ENCODE data around the gene MRPS31.

Gene MRPS31

DNA sequence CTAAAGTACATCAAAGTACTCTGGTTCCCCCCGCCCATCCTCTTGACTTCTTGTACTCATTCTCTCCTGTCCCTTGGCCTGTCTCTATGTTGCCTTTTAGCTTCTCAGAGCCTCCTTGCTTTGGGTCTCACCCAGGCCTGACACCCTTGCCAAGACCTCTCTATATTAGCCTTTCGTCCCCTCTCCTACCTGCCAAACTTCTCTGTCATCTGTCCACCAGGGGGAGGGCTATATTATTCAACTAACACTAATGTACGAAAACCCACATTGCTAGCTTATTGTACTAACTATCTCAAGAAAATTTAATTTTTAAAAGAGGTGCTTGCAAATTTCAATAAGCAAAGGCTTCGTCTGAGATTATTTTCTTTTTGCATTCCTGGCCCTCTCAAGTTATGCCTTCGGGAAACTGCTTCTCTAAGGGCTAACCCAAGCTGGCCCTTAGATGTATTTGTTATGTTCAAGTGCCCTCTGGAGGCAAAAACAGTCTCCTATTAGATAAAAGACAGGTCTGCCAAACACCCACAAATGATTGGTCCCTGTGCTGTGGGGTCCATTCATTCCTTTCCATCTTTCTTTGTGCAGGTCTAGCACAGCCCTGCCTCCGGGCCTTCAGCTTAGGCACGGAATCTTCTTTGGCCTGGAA is 6.3 kb upstream of the MRPS31 start:
- TF ChIP-seq, protein P1, sequence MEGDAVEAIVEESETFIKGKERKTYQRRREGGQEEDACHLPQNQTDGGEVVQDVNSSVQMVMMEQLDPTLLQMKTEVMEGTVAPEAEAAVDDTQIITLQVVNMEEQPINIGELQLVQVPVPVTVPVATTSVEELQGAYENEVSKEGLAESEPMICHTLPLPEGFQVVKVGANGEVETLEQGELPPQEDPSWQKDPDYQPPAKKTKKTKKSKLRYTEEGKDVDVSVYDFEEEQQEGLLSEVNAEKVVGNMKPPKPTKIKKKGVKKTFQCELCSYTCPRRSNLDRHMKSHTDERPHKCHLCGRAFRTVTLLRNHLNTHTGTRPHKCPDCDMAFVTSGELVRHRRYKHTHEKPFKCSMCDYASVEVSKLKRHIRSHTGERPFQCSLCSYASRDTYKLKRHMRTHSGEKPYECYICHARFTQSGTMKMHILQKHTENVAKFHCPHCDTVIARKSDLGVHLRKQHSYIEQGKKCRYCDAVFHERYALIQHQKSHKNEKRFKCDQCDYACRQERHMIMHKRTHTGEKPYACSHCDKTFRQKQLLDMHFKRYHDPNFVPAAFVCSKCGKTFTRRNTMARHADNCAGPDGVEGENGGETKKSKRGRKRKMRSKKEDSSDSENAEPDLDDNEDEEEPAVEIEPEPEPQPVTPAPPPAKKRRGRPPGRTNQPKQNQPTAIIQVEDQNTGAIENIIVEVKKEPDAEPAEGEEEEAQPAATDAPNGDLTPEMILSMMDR (IDR thresholded peaks at IDR 0.05), result peak; percentile 58

DNA sequence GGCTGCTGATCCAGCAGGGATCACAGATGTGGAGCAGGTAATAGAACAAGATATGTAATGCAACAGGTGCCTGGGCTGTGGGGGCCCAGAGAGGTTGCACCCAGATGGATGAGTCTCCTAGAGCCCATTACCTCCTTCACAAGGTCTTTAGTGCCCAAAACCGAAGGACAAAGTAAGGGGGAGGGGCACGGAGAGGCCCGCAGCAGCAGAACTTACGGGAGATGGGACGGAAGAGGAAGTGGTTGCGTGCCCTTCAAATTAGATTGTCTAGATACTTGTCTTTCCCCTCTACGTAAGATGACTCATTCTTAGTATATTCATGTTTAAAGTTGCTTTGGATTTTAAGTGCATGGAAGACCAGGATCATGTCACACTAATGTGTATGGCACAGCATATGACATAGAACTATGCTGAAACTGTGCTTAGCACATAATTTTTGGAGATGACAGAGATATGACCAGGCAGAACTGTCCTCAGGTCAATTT is 5.7 kb upstream of the MRPS31 start:
- TF ChIP-seq, protein P1 (IDR thresholded peaks at IDR 0.05), result no peak

DNA sequence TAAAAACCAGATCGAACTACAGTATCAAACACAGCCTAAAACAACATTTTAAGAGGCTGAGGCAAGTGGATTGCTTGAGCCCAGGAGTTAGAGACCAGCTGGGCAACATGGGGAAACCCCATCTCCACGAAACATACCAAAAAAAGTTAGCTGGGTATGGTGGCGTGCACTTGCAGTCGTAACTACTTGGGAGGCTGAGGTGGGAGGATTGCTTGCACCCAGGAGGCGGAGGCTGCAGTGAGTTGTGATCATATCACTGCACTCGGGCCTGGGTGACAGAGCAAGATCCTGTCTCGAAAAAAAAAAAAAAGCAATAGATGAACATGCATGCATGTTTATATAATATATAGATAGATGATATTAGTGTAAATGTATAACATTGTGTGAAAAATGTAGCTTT is 5.2 kb upstream of the MRPS31 start:
- TF ChIP-seq, protein P1 (IDR thresholded peaks at IDR 0.05), result no peak

DNA sequence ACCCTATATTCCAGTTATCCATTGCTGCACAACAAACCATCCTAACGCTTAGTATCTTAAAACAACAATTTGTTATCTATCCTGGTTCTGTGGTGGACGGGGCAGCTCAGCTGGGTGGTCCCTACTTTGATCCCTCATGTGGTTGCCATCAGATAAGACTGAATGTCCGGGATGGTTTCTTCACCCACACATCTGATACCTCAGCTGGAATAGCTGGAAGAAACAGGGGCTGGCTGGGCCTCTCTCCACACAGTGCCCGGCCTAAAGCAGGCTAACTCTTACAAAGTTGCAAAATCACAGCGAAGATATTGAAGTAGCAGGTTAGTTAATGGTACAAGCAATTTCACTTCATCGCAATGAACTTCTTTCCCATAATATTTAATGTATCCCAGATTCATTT is 3.7 kb upstream of the MRPS31 start:
- TF ChIP-seq, protein P1 (IDR thresholded peaks at IDR 0.05), result no peak

DNA sequence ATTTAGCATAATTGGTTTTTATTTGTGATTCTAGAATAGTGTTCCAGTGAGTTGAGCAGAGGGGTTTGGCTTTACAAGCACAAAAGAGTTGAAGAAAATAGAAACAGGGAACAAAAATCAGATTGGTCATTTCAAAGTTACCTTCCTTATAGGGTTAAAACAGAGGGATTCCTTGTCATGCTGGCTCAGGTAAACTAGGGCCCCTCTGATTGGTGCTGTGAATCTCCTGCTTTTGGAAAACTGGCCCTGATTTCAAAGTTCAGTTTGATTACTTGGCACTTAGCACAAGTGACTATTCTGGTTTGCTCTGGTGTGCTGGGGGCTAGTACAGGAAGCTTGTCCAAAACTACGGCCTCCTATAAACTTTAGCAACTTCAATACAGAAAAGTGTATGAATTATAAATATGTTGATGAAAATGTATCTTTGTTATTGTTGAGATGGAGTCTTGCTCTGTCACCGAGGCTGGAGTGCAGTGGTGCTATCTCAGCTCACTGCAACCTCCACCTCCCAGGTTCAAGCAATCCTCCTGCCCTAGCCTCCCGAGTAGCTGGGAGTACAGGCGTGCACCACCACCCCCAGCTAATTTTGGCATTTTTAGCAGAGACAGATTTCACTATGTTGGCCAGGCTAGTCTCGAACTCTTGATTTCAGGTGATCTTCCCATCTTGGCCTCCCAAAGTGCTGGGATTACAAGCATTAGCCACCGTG is 1.9 kb upstream of the MRPS31 start:
- TF ChIP-seq, protein P1 (IDR thresholded peaks at IDR 0.05), result no peak

DNA sequence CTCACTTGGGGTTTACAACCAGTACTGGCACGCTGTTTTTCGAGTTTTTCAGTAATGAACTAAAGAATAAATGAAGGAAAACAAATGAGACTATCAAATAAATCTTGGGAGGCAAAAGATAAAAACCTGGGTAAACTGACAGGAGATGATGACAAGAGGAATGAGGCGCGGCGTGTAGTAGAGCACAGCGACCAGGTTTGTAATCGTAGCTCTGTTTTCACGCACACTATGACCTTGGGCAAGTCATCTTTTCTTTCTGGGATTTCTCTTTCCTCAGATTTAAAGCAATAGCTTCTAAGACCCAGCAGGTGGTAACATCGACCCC is 419 bp downstream of the MRPS31 start:
- TF ChIP-seq, protein P1 (IDR thresholded peaks at IDR 0.05), result no peak

DNA sequence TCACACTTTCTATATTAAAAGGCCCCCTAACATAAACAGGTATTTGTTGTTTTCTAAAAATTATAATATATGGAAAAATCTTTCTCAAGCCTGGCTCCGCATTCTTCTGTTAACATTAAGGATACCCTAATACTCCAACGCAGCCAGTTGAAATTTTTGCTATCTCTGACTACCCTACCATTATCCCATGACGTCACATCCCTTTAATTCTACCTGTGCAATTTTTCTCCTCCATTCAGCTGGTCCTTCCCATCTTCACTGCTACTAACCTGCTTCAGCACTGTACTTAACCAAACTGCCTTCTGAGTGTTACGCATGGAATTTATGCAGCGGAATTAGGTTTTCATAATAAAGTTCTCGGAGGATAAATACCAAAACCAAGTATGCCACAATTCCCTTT is 1.0 kb downstream of the MRPS31 start:
- TF ChIP-seq, protein P1 (IDR thresholded peaks at IDR 0.05), result no peak

All from LNCAP (cell line).